Upper lobe of left lung (tissue), 4 donors: Measurements from ENCODE around the gene C16orf74.

Experiments
- CTCF ChIP-seq, 6 experiments: fragments of 450-650 bp in 4 of 6; fragments of 200-600 bp in 2 of 6; sonication (generic) in 2 of 6; IDR thresholded peaks; one replicate each; pipeline ENCODE4 v1.5.1; 2016 to 2019; ENCODE audit warnings: antibody characterized with exemption in 6 of 6
- EP300 ChIP-seq, 4 donors: sonication (generic); formaldehyde crosslinking; IDR thresholded peaks; one replicate each; pipeline ENCODE4 v1.5.1; 2017; ENCODE audit warnings: antibody characterized with exemption in 4 of 4, control low read depth in 2 of 4
- POLR2A ChIP-seq, 4 donors: fragments of 450-650 bp; IDR thresholded peaks; one replicate each; pipeline ENCODE4 v1.5.1; 2016 to 2017; ENCODE audit warnings: antibody characterized with exemption in 4 of 4, mild to moderate bottlenecking in 2 of 4
- POLR2AphosphoS5 ChIP-seq, 2 donors: sonication (generic); formaldehyde crosslinking; IDR thresholded peaks; one replicate each; pipeline ENCODE4 v1.5.1; 2017; ENCODE audit warnings: antibody characterized with exemption in 2 of 2

GRCh38 chr16:85678016-85678415 is 72.9 kb downstream of the C16orf74 start:
- no peak for TF ChIP-seq CTCF (IDR thresholded peaks at IDR 0.05)
- TF ChIP-seq EP300 (IDR thresholded peaks at IDR 0.05), result no peak
- TF ChIP-seq POLR2A (IDR thresholded peaks at IDR 0.05), result no peak
- TF ChIP-seq POLR2AphosphoS5 (IDR thresholded peaks at IDR 0.05), result no peak
